NCI-H2196 (cell line): ENCODE results near the gene CASKIN1.
"Not testable (repeated sequence)": the region's sequence is repeated elsewhere in the genome, so short reads cannot be mapped to it uniquely, and the experiment has no call there.

Source experiments
- DNase-seq: peaks from one replicate; lab custom pipeline; 2025; ENCODE audit not compliant: unreplicated experiment; lab: John Stamatoyannopoulos, UW

CASKIN1 gene

DNA sequence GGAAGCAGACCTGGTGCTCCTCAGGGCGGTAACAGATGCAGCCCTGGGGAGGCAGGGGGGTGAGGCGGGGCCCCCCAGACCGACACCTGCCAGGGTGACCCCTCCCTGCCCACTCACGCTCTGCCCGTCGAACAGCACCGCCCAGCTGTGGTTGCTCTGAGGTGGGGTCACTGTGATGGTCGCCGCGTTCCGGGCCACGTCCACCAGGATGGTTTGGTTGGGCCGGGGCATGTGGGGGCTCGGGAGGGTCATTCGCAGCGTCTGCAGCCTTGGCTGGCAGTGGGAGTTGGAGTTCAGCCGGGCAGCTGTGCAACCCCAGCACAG, 13.6 kb upstream of the CASKIN1 start:
- DNase-seq, result no peak

DNA sequence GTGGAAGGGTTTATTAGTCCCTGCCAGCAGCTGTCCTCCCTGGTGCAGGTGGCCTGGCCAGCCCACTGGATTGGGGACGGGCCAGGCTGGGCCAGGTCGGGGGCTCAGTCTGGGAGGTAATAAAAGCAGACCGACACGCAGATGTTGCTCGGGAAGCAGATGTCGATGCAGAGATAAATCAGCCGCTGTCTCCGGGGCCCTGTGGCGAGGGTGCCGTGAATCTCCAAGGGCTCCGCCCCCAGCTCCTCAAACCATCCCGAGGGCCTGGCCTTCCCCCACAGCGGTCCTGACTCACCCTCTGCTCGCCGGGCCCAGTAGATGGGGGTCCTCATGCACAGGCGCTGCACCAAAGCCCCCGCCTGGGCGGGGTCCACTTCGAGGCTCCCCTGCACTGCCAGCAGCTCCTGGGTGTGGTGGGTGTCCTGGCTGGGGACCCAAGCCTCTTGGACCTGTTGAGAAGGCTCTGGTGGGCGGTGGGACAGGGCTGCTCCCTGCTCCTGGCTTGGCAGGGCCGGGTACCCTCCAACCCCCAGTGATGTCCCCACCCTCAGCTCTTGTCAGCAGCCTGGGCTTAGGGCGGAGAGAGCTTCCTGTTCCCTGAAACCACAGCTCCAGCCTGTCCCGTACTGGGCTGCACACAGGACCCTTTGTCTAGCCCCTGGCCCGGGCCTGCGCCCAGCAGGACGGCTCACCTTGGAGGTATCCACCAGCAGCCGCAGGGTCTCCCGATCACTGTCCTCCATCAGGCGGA, 13.0 kb upstream of the CASKIN1 start:
- no peak for DNase-seq

DNA sequence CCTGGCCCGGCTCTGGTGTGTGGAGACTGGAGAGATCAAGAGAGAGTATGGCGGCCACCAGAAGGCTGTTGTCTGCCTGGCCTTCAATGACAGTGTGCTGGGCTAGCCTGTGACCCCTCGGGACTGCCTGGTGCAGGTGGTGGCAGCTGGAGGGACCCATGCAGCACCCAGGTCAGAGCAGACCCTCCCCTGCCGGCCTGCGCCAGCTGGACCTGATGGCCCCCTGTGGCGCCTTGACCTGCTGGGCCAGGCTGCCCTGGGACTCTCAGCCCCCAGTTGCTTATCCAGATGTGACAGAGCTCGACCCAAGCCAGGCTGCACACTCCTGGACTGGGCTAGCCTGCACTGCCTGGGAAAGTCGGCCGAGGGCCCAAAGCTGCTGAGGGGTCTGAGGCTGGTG, 12.4 kb upstream of the CASKIN1 start:
- no peak for DNase-seq

DNA sequence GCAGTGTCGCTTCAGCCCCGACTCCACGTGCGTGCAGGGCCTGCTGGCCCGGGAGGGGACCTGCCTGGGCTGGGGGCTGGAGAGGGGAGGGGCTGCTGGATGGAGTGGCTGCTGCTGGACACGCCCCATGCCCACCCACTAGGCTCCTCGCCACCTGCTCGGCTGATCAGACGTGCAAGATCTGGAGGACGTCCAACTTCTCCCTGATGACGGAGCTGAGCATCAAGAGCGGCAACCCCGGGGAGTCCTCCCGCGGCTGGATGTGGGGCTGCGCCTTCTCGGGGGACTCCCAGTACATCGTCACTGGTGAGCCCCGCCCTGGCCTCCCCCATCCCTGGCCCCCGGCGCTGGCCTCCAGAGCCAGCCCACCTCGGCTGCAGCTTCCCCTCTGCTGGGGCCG, 11.9 kb upstream of the CASKIN1 start:
- DNase-seq, result no peak

DNA sequence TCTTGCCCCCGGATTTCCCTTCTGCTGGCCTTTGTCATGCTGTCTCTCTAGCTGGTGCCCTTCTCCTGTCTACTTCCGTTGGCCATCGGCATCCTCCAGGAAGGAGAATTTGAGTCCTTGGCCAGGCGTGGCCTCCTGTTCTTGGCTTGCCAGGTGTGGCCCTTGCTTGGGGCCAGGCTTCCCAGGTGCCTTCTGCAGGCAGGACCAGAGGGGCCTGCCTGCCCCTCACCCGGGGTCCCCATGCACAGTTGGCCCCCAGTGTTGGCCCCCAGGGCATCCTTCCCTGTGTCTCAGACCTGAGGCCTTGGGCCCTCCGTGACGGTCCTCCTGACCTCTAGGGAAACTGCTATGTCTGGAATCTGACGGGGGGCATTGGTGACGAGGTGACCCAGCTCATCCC, 11.5 kb upstream of the CASKIN1 start:
- no peak for DNase-seq

DNA sequence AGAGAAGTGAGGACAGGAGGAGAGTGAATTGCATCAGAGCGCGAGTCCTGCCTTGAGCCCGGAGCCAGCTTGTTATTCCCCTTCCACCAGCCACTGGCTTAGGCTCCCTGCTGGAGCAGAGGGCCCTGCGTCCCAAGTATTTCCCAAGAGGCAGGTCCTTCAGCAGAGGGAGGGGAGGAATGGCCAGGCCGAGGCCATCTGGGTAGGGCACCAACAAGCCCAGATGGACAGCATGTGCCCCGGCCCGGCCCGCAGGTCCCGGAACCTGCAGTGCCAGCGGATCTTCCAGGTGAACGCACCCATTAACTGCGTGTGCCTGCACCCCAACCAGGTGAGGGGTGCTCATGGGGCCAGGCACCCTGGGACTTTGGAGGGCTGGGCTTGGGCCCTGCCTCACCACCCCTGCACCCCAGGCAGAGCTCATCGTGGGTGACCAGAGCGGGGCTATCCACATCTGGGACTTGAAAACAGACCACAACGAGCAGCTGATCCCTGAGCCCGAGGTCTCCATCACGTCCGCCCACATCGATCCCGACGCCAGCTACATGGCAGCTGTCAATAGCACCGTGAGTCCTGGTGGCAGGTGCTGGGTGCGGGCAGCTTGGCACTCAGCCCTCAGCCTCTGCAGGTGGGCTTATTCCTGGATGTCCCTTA, 10.5 kb upstream of the CASKIN1 start:
- no peak for DNase-seq

DNA sequence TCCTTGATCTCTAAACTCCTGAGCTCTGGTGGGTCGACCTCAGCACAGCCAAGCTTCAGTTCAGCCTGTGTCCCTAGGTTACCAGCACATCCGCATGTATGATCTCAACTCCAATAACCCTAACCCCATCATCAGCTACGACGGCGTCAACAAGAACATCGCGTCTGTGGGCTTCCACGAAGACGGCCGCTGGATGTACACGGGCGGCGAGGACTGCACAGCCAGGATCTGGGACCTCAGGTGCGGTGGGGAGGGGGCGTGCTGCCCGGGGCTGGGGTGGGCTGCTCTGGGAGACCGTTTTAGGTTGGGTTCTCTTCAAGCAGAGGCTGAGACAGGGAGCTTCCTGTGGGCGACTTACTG, 10.0 kb upstream of the CASKIN1 start:
- no peak for DNase-seq

DNA sequence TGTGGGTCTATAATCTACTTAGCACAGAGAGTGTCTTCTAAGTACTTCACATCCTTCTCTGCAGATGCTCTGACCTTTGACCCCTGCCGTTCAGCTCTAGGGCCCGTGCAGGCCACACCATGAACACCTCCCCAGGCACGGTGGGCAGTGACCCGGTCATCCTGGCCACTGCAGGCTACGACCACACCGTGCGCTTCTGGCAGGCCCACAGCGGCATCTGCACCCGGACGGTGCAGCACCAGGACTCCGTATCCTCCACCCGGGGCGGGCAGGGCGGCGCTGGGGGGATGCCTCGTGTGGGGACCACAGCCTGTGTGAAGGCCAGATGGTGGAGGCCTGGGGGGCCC, 9.5 kb upstream of the CASKIN1 start:
- no peak for DNase-seq

DNA sequence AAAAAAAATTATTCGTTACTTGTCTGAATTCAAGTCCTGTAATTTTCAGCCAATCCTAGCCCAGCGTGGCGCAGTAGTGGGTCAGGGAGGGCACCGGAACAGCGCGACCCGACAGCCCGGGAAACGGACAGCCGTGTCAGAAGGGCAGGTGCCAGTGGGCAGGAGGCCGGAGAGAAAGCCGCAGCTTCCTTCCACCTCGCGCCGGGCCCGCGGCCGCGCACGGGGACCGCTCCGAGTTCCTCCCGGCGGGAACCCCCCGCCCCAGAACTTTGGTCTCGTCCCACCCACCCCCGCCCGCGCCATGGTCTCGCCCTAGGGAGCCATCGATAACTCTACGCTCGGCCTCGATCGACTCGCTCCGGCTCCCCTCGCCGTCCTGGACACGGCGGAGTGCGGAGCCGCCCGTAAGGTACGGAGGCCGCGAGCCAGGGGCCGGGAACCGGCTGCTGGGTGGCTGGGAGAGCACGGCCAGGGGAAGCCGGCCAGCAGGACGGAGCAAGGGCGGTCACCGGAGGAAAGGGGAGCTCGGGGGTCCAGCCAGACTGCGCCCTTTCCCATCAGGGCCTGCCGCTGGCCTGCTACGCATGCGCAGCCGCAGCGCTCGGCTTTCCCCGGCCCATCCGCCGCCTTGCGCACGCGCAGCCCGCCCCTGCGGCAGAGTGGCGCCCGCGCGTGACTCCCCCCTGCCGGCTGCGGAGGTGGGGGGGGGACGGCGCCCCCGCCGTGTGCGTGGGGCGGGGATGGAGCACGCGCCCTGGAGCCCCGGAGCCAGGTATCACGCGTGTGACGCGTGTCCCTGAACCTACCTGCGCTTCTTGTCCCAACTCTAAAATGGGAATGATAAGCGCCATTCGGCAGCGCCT, 8.9 kb upstream of the CASKIN1 start, which contains the start of gene MLST8:
MLST8 (plus strand) TSS at position 351 of the 863 bp plus-strand sequence. CDS start 632 bp downstream, outside the sequence.
- peak; percentile 85 for DNase-seq

DNA sequence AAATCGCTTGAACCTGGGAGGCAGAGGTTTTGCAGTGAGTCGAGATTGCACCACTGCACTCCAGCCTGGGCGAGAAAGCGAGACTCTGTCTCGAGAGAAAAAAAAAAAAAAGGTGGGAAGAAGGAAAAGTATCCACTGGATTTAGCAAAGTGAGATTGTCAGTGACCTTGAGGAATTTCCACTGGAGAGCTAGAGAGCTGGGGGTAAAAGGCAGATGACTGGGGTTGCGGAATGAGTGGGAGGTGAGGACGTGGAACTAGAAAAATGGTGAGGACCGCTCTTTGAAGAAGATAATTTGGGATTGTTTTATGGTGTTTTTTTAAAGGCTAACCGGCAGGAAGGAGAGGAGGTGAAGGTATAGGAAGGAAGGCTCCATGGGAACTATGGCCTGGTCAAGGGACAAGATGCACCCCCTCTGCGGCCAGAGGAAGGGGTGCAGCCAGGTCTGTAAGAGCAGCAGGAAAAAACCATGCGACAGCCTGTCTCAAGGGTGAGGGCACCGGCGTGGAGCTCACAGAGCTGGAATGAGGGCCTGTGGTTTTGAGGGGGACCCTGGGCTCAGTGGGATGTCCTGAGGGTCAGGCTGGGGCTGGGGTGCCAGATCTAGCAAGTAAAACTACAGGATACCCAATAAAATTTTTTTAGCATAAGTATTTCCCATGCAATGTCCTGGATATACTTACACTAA, 8.2 kb upstream of the CASKIN1 start:
- no peak for DNase-seq

DNA sequence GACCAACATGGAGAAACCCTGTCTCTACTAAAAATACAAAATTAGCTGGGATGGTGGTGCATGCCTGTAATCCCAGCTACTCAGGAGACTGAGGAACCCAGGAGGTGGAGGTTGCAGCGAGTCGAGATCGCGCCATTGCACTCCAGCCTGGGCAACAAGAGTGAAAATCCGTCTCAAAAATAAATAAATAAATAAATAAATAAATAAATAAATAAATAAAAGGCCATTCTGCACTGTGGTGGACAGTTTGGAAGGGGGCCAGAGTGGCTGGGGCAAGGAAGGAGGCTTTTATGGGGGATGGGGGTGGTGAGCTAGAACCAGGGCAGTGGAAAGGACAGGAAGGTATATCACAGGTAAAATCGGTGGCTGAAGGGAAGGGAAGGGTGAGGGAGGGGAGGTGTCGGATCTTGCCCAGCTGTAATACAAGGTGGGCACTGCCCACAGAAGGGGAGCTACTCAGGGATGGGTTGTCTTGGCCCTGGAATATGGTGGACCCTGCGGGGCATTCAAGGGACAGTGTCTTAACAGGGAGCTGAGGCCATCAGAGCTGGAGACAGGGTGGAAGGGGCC, 6.8 kb upstream of the CASKIN1 start:
- DNase-seq, result not testable (repeated sequence)

DNA sequence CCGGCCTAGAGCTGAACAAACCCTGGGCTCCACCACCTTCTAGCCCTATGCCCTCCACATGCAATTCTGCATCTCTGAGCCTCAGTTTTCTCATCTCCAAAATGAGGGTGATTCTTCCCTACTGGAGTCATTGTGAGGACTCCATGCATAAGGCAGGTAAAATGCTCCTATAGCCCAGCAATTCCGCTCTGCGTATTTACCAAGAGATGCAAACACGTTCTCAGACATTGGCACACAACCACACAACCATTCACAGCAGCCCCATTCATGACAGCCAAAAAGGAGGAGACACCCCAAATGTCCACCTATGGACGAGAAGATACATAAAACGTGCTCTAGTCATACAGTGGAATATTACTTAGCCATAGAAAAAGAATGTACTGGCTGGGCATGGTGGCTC, 3.9 kb upstream of the CASKIN1 start:
- no peak for DNase-seq

DNA sequence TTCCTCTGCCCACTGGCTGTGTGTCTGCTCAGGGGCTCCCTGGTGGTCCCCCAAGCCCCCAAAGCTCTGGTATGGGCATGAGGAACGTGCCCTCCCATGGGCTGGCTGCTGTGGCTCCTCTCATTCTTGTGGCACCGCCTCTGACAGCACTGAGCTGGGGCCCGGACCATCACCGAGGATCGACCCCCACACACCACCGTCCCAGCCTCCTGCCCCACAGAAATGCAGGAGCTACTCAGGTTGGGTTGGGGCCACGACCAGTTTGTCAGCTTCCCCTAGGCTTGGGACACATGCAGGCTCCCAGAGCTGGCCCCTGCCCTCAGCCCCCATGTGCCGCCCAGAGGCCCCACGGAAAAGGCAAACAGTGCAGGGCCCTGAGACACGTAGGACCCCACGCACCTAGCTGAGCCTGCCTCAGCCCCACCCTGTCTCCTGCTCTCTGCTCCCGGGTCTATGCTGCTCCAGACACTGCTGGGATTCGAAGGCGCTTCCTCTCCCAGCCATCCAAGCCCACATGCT, 3.3 kb upstream of the CASKIN1 start:
- no peak for DNase-seq

DNA sequence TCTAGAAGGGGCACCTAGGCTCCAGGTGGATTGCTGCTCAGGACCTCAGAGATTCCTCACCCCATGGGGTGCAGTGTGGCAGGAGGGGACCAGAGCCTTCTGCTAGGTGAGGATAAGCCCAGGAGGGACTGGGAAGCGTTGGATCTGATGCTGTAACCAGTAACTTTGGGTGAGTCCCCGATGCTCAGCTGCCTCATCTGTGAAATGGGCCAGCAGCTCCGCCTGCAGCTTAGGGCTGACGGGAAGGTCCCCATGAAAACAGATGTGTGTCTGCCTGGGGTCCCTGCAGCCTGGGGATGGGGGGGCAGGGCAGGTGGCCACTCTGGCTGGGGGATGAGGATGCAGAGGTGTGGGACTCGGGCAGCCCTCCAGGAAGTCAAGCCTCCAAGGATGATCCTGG, 2.7 kb upstream of the CASKIN1 start:
- DNase-seq, result no peak

DNA sequence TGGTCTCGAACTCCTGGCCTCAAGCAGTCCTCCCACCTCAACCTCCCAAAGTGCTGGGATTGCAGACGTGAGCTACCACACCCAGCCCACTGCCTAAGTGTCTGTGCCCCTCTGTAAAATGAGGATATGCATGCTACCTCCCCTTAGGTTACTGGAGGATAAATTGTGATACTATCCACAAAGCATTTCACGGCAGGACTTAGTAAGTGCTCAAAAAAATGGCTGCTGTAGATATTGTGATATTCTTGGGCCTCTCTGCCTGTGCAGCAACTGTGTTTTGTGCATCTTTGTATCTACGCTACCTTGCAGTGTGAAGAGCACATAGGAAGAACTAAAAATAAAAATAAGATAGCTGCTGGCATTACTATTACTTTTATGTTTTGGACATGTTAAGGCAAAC, 1.9 kb upstream of the CASKIN1 start:
- DNase-seq, result no peak

DNA sequence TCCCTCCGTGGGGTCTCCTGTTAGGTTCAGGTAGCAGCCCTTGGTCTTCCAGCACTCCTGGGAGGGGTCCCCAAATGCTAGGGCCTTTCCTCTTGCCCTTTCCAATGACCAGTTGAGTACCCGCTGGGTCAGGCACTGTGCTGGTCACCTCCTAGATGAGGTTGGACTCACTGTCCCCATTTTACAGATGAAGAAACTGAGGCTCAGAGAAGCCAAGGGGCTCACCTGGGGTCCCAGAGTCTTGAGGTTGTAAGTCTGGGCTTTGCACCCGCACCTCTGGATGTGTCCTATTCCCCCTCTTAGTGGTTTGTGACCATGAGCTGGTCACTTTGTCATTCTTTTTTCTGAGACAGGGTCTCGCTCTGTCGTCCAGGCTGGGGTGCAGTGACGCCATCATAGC, 1.4 kb upstream of the CASKIN1 start:
- DNase-seq, result no peak

DNA sequence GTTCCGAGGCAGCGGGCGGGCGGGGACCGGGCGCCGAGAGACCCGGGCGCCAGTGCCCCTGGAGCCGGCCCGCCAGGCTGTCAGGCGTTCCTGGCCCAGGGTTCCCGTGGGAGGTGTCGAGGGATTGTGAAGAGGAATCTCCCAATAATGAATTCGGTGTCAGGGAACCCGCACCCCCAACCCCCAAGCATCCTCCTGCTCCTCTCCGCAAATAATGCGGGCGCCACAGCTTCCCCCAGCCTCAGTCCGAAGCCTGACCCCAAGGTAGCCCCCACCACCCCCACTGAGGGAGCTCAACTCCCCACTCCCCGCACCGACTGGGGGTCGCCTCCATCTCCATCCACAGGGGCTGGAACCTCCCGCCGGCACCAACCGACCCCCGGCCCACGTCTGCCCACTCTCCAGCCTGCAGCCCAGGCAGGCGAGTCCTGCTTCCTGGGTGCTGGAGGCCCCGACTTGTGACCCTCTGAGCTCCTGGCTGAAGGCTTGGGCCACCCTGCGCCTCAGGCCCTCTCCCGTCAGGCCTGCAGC, 641 bp upstream of the CASKIN1 start:
- DNase-seq, result no peak

DNA sequence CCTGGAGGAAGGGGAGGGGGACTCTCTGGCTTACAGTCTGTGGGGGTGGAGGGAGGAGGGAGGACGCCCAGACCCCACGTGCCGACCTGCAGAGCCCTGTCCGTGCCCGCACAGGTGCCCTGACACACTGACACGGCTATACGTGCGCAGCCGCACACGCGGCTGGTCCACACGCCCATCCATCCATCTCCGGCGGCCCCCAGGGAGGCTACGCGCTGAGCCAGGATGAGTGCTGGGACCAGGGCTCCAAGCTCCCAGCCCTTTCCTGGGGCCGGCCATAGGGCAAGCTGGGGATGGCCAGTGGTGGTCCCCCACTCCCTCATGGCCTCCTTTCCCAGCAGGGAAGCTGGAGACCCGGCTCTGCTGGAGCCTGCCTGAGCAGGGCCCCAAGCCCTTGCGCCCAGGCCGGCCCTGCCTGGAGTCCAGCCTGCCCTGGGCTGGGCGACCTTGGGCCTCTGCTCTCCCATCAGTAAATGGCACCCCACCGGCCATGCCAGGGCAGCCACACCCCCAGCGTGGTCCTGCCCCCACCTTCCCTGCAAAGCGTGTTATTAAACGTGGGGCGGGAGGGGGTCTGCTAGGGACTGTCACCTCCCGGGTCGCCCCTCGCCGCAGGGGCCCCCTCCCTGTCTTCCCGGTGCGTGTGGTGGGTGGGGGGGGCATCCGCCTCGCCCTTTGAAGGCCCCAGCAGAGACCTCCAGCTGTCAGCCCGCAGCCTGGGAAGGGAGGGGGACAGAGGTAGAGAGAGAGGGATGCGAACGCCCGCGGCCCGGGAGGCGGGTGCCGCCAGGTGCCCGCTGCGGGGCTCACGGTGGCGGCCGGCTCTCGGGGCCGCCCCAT, 863 bp downstream of the CASKIN1 start:
- no peak for DNase-seq

DNA sequence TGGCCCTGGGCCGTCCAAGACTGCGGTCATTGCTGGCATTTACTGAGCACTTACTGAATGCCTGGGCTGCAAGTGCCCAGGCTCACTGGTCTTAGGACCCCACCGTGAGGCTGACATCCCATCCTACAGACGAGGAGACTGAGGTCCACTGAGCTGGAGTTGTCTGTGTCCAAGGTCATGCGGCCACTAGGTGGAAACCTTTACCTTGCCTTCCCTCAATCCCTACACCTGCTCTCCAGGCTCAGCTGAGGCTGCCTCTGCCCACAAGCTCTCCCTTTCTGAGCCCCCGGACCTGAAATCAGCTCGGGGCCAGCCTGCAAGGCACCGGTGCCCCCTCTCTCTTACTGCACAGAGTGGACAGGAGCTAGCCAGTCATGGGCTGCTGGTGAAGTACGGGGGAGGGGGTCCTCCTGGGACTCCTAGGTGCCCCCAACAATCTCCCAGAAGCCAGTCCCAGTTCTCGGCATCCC, 1.5 kb downstream of the CASKIN1 start:
- DNase-seq, result peak; percentile 59
